NB4 (cell line): ENCODE data around the gene RNF212.

Source experiments
- DNase-seq: peaks from one replicate; pipeline ENCODE4 v3.0.0; 2010; ENCODE audit warnings: low read depth
- H3K4me3 ChIP-seq: one replicate; pipeline ENCODE4 v1.5.1; 2011; ENCODE audit warnings: mild to moderate bottlenecking, low read depth, low read length, moderate library complexity
- CTCF ChIP-seq: IDR thresholded peaks from one replicate; pipeline ENCODE4 v1.5.1; 2012; ENCODE audit warnings: low read depth, low read length
- MAX ChIP-seq: IDR thresholded peaks from 2 replicates; pipeline ENCODE4 v1.6.1; 2011; ENCODE audit warnings: low read depth, low read length
- MYC ChIP-seq: IDR thresholded peaks from 2 replicates; pipeline ENCODE4 v1.6.1; 2011; ENCODE audit warnings: low read depth, low read length
- POLR2A ChIP-seq: IDR thresholded peaks from 2 replicates; pipeline ENCODE4 v1.6.1; 2011; ENCODE audit warnings: mild to moderate bottlenecking; ENCODE audit not compliant: insufficient read length; ENCODE audit errors: extremely low read depth

The RNF212 gene

GRCh38 chr4:1111259-1111809 is 2.0 kb downstream of the RNF212 start:
- TF ChIP-seq CTCF = no peak
- no peak for TF ChIP-seq MAX
- no peak for TF ChIP-seq MYC
- no peak for TF ChIP-seq POLR2A
- H3K4me3 ChIP-seq = no peak overlapping the region
- no peak for DNase-seq

- H3K4me3 ChIP-seq = no peak overlapping the region
- no peak for DNase-seq
- TF ChIP-seq MAX (no peak), POLR2A (no peak), MYC (no peak), CTCF (no peak)
These were observed 3.4 kb downstream of the RNF212 start for GRCh38 chr4:1109898-1110506.

- DNase-seq = no peak
- no peak overlapping the region for H3K4me3 ChIP-seq
- TF ChIP-seq MAX = no peak
- TF ChIP-seq MYC = no peak
- no peak for TF ChIP-seq CTCF
- TF ChIP-seq POLR2A = no peak
These were observed 4.0 kb downstream of the RNF212 start for GRCh38 chr4:1109333-1109732.

GRCh38 chr4:1105662-1106061 is 7.7 kb downstream of the RNF212 start:
- no peak for DNase-seq

GRCh38 chr4:1105067-1105466 is 8.3 kb downstream of the RNF212 start:
- no peak for TF ChIP-seq CTCF
- TF ChIP-seq MYC = no peak
- TF ChIP-seq POLR2A = no peak
- no peak for TF ChIP-seq MAX
- DNase-seq = no peak
- no peak overlapping the region for H3K4me3 ChIP-seq

More at GRCh38 chr4:1105662-1106061, 7.7 kb downstream of the RNF212 start:
- no peak for TF ChIP-seq CTCF
- TF ChIP-seq MYC = no peak
- no peak for TF ChIP-seq POLR2A
- TF ChIP-seq MAX = no peak
- no peak overlapping the region for H3K4me3 ChIP-seq

GRCh38 chr4:1104647-1105046 is 8.7 kb downstream of the RNF212 start:
- no peak overlapping the region for H3K4me3 ChIP-seq
- no peak for TF ChIP-seq CTCF
- no peak for TF ChIP-seq POLR2A
- no peak for TF ChIP-seq MAX
- DNase-seq = no peak
